Measurements from ENCODE around the gene MAMLD1.

DNA sequence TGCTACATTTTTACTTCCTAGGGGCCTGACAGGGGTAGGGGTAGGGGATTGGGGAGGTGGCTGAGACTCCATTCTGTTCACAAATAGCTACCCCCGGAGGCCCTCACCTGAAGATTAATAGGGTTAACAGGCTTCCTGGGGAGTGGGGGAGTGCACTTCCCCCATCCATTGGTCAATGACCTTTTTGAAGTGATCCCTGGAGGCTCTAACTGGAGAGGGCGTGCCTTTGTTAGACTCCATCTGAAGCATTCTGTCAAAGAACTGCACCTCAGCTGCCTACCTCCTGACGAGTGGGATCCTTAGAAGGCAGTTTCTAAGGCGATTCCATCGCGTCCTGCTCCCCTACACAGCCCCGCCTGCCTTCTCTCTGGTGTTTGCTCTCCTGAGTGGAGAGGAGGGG, 195.3 kb downstream of the MAMLD1 start:
- TF ChIP-seq, protein P1, sequence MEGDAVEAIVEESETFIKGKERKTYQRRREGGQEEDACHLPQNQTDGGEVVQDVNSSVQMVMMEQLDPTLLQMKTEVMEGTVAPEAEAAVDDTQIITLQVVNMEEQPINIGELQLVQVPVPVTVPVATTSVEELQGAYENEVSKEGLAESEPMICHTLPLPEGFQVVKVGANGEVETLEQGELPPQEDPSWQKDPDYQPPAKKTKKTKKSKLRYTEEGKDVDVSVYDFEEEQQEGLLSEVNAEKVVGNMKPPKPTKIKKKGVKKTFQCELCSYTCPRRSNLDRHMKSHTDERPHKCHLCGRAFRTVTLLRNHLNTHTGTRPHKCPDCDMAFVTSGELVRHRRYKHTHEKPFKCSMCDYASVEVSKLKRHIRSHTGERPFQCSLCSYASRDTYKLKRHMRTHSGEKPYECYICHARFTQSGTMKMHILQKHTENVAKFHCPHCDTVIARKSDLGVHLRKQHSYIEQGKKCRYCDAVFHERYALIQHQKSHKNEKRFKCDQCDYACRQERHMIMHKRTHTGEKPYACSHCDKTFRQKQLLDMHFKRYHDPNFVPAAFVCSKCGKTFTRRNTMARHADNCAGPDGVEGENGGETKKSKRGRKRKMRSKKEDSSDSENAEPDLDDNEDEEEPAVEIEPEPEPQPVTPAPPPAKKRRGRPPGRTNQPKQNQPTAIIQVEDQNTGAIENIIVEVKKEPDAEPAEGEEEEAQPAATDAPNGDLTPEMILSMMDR (IDR thresholded peaks at IDR 0.05) = no peak
- no peak for TF ChIP-seq POLR2A (IDR thresholded peaks at IDR 0.05)

Measured in transverse colon (tissue), 3 donors.